Frontal cortex (tissue), 4 donors: ENCODE data around the gene PCBP3. TPM values are rescaled to one million over a fixed set of nuclear protein-coding genes. Genes with fewer than 3 reads are reported as not detected.
"Not testable (repeated sequence)": the region's sequence is repeated elsewhere in the genome, so short reads cannot be mapped to it uniquely, and the experiment has no call there.

Experiments
- DNase-seq, 2 donors: peaks; one replicate each; pipeline ENCODE4 v3.0.0; 2012; ENCODE audit warnings: low spot score in 2 of 2
- FAIRE-seq: peaks from 2 replicates; lab custom pipeline; 2012; peaks lifted over from hg19 to GRCh38; lab: Jason Lieb, UNC
- total RNA-seq: library from RNA; depleted of rRNA; stranded (reverse); fragments of >200 nt; gene quantifications from one replicate; pipeline ENCODE4 v1.2.3, GENCODE V29; 2014
- donor health status: control.
- donor health status: control.
- donor health status: control.

PCBP3 gene
- total RNA-seq, 1 donor from 2014 or later = 7.3 TPM

GRCh38 chr21:45941717-45942546 is 298.4 kb downstream of the PCBP3 start:
- no peak for DNase-seq
- no peak for FAIRE-seq

GRCh38 chr21:45942755-45943629 is 299.5 kb downstream of the PCBP3 start:
- FAIRE-seq (no peak), DNase-seq (no peak)

- DNase-seq (no peak), FAIRE-seq (no peak)
Observed at GRCh38 chr21:45943630-45944540, 300.4 kb downstream of the PCBP3 start.

GRCh38 chr21:45944601-45945000 is 301.1 kb downstream of the PCBP3 start:
- FAIRE-seq (no peak), DNase-seq (no peak)

- DNase-seq (no peak), FAIRE-seq (no peak)
Observed at GRCh38 chr21:45945066-45945867, 301.7 kb downstream of the PCBP3 start.

- DNase-seq (no peak), FAIRE-seq (no peak)
Observed at GRCh38 chr21:45945868-45946210, 302.3 kb downstream of the PCBP3 start.

- DNase-seq (no peak), FAIRE-seq (no peak)
Observed at GRCh38 chr21:45947296-45947695, 303.8 kb downstream of the PCBP3 start.

- DNase-seq (no peak), FAIRE-seq (no peak)
Observed at GRCh38 chr21:45947716-45948255, 304.3 kb downstream of the PCBP3 start.

- DNase-seq (no peak), FAIRE-seq (no peak)
Observed at GRCh38 chr21:45948576-45949141, 305.1 kb downstream of the PCBP3 start.

- FAIRE-seq = no peak
- DNase-seq = no peak
Observed at GRCh38 chr21:45949928-45950739, 306.6 kb downstream of the PCBP3 start.

GRCh38 chr21:45950740-45951515 is 307.4 kb downstream of the PCBP3 start:
- no peak for FAIRE-seq
- DNase-seq = no peak

- DNase-seq = no peak
- no peak for FAIRE-seq
Observed at GRCh38 chr21:45951676-45952075, 308.2 kb downstream of the PCBP3 start.

- not testable (repeated sequence) for FAIRE-seq, DNase-seq
Observed at GRCh38 chr21:45952527-45952926, 309.0 kb downstream of the PCBP3 start.

- no peak for DNase-seq
- FAIRE-seq = no peak
Observed at GRCh38 chr21:45952974-45953373, 309.4 kb downstream of the PCBP3 start.

- DNase-seq (no peak), FAIRE-seq (no peak)
Observed at GRCh38 chr21:45954261-45954660, 310.7 kb downstream of the PCBP3 start.

- DNase-seq = no peak
- FAIRE-seq = no peak
Observed at GRCh38 chr21:45954921-45955320, 311.4 kb downstream of the PCBP3 start.

- no peak for DNase-seq
- FAIRE-seq = no peak
Observed at GRCh38 chr21:45957551-45957950, 314.0 kb downstream of the PCBP3 start.
